Endodermal cell (in vitro differentiated cells): ENCODE results near the gene WDR35. TPM values are rescaled to one million over a fixed set of nuclear protein-coding genes. Genes with fewer than 3 reads are reported as not detected.

ENCODE experiments used
- DNase-seq: peaks from one replicate; pipeline ENCODE4 v3.0.0-alpha.2; 2017
- H3K27ac ChIP-seq: 2 replicates; pipeline ENCODE4 v1.5.1; 2013; ENCODE audit warnings: mild to moderate bottlenecking, low read depth, low read length, moderate library complexity
- H3K27me3 ChIP-seq: 2 replicates; pipeline ENCODE4 v1.6.1; 2013; ENCODE audit warnings: mild to moderate bottlenecking, low read length, moderate library complexity; ENCODE audit not compliant: insufficient read depth, control insufficient read depth, poor library complexity, severe bottlenecking
- H3K36me3 ChIP-seq: 2 replicates; pipeline ENCODE4 v1.7.0; 2013; ENCODE audit warnings: mild to moderate bottlenecking, low read length, moderate library complexity; ENCODE audit not compliant: control insufficient read depth, insufficient read depth
- H3K4me1 ChIP-seq: one replicate; pipeline ENCODE4 v1.7.0; 2013; ENCODE audit warnings: low read length; ENCODE audit not compliant: control insufficient read depth, insufficient read depth
- H3K4me3 ChIP-seq: 2 replicates; pipeline ENCODE4 v1.5.1; 2013; ENCODE audit warnings: mild to moderate bottlenecking, low read length, moderate library complexity
- H3K9ac ChIP-seq: 2 replicates; pipeline ENCODE4 v1.6.1; 2013; ENCODE audit warnings: mild to moderate bottlenecking, low read length, moderate library complexity; ENCODE audit not compliant: poor library complexity, severe bottlenecking; ENCODE audit errors: extremely low read depth
- H3K9me3 ChIP-seq: 2 replicates; pipeline ENCODE4 v1.6.1; 2013; ENCODE audit warnings: mild to moderate bottlenecking, low read length, moderate library complexity; ENCODE audit not compliant: control insufficient read depth
- H3K27ac Mint-ChIP-seq: 2 replicates; pipeline ENCODE4 v1.8.0; 2020; ENCODE audit warnings: mixed read lengths
- H3K27me3 Mint-ChIP-seq: 2 replicates; pipeline ENCODE4 v1.8.0; 2021; ENCODE audit warnings: mild to moderate bottlenecking, mixed read lengths; ENCODE audit not compliant: insufficient read depth
- H3K36me3 Mint-ChIP-seq: 2 replicates; pipeline ENCODE4 v1.8.0; 2020; ENCODE audit warnings: low read depth, mixed read lengths
- H3K4me1 Mint-ChIP-seq: 2 replicates; pipeline ENCODE4 v1.8.0; 2020; ENCODE audit warnings: mixed read lengths
- H3K4me3 Mint-ChIP-seq: 2 replicates; pipeline ENCODE4 v1.8.0; 2020; ENCODE audit warnings: mild to moderate bottlenecking, moderate library complexity, mixed read lengths
- H3K9me3 Mint-ChIP-seq: 2 replicates; pipeline ENCODE4 v1.8.0; 2020; ENCODE audit warnings: mild to moderate bottlenecking, mixed read lengths
- WGBS, 2 experiments: methylation state at CpG; one replicate each; pipeline versions ENCODE4 v1.1.5 to v1.1.7; 2013; ENCODE audit warnings: missing lambda C conversion rate in 2 of 2, mixed read lengths in 1 of 2; ENCODE audit not compliant: insufficient coverage in 1 of 2, insufficient read length in 1 of 2; 5-methylcytosine and 5-hydroxymethylcytosine counted together
- total RNA-seq, 2 donors: library from RNA; stranded (reverse); fragmentation: NEBNext Ultra II Directional in 1 of 2; extraction: Animal tissue kit (Norgen Biotek cat#: 25700) in 1 of 2; gene quantifications; 2 replicates in 1 of 2; 3 replicates in 1 of 2; pipeline ENCODE4 v1.2.1, GENCODE V29; 2021
- TF ChIP-seq, protein P1 (sequence below): fragments of 200-600 bp; sonication (generic); conservative IDR thresholded peaks from 2 replicates; pipeline ENCODE4 v1.5.0; 2021; ENCODE audit warnings: antibody characterized with exemption, mild to moderate bottlenecking

The WDR35 gene
- total RNA-seq, 2 donors from 2014 or later, result 11.3 to 13.5 TPM

DNA sequence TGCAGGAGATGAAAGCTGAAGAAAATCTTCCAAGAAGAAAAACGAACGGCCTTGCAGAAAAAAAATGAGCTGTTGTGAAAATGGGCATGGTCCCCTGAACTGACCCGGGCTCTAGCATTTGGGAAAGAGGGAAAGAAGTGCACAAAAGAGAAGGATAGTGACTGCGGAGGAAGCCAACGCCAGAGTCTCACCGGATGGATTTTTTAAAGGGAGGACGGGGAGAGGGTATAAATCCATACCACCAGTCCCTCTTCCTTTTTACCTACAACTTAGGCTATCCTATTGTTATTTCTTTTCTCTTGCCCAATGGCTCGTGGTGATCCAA lies 601 bp downstream of the WDR35 start:
- H3K27ac ChIP-seq, result peak overlapping the region; percentile 30
- H3K4me1 ChIP-seq, result no peaks in the 10 kb centered on the region
- DNase-seq, result no peak
- peaks cover 17% of the 10 kb centered on the region for H3K36me3 Mint-ChIP-seq
- peaks cover 23% of the 10 kb centered on the region for H3K4me1 Mint-ChIP-seq
- no peaks in the 10 kb centered on the region for H3K9me3 Mint-ChIP-seq
- peak overlapping the region; percentile 79 for H3K4me3 Mint-ChIP-seq
- H3K4me3 ChIP-seq, result peak overlapping the region; percentile 91
- no peaks in the 10 kb centered on the region for H3K36me3 ChIP-seq
- peak overlapping the region; percentile 31 for H3K9ac ChIP-seq
- no peaks in the 10 kb centered on the region for H3K27me3 ChIP-seq
- TF ChIP-seq, protein P1, sequence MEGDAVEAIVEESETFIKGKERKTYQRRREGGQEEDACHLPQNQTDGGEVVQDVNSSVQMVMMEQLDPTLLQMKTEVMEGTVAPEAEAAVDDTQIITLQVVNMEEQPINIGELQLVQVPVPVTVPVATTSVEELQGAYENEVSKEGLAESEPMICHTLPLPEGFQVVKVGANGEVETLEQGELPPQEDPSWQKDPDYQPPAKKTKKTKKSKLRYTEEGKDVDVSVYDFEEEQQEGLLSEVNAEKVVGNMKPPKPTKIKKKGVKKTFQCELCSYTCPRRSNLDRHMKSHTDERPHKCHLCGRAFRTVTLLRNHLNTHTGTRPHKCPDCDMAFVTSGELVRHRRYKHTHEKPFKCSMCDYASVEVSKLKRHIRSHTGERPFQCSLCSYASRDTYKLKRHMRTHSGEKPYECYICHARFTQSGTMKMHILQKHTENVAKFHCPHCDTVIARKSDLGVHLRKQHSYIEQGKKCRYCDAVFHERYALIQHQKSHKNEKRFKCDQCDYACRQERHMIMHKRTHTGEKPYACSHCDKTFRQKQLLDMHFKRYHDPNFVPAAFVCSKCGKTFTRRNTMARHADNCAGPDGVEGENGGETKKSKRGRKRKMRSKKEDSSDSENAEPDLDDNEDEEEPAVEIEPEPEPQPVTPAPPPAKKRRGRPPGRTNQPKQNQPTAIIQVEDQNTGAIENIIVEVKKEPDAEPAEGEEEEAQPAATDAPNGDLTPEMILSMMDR, result no peak
- H3K27me3 Mint-ChIP-seq, result no peaks in the 10 kb centered on the region
- peak overlapping the region; percentile 37 for H3K27ac Mint-ChIP-seq
- no peaks in the 10 kb centered on the region for H3K9me3 ChIP-seq
- WGBS, 2 experiments, result 0% methylated on average over 3 to 7 of the region's 8 CpGs

DNA sequence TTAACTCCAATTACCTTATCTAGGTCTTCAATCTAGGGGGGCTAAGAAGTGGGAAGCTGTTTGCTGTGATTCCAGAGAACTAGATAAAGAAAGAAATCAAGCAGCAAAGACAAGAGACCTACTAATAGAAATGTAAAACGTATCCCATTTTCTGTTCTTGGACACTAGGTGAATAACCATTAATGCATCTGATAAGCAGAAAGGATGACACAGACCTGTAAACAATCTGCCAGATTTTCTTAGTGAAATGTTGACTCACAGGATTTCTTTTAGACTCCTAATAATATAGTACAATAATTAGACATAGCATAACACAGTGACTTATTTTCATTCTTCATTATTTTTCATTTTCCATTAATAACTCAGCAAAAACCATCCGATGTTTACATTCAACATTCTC lies 1.3 kb downstream of the WDR35 start:
- Histone ChIP-seq H3K9ac (no peak overlapping the region), H3K36me3 (no peaks in the 10 kb centered on the region), H3K9me3 (no peaks in the 10 kb centered on the region), H3K4me3 (peak overlapping the region; percentile 91), H3K27ac (no peak overlapping the region), H3K4me1 (no peaks in the 10 kb centered on the region), H3K27me3 (no peaks in the 10 kb centered on the region)
- Mint-ChIP-seq H3K4me1 (peaks cover 23% of the 10 kb centered on the region), H3K36me3 (peaks cover 14% of the 10 kb centered on the region), H3K9me3 (no peaks in the 10 kb centered on the region), H3K27ac (no peak overlapping the region), H3K4me3 (peak overlapping the region; percentile 79), H3K27me3 (no peaks in the 10 kb centered on the region)
- no peak for DNase-seq
- 74 to 100% methylated on average over 1 to 2 of the region's 2 CpGs for WGBS, 2 experiments
- TF ChIP-seq, protein P1, result no peak

DNA sequence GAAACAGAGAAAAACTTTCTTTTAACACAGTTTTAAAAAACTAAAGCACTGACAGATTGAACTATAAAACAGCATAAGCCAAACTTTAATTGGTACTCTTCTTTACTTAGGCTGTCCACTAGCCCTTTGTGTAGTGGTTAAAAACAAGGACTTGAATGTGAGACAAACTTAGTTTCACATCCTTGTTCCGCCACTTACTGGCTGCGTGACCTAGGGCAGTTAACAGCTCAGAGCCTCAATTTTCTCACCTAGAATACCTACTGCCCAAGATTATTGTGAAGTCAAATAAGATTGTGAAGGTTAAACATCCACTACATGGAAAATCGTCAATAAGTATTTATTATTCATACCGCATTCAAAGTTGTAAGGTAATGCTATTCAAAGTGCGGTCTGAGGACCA lies 2.0 kb downstream of the WDR35 start:
- no peaks in the 10 kb centered on the region for H3K4me1 ChIP-seq
- Mint-ChIP-seq H3K4me1 (peaks cover 23% of the 10 kb centered on the region), H3K27me3 (no peaks in the 10 kb centered on the region), H3K4me3 (no peak overlapping the region), H3K9me3 (no peaks in the 10 kb centered on the region), H3K27ac (no peak overlapping the region), H3K36me3 (peaks cover 14% of the 10 kb centered on the region)
- H3K27ac ChIP-seq, result no peak overlapping the region
- 98 to 100% methylated on average over 2 to 5 of the region's 5 CpGs for WGBS, 2 experiments
- peak overlapping the region; percentile 91 for H3K4me3 ChIP-seq
- TF ChIP-seq, protein P1, result no peak
- H3K9me3 ChIP-seq, result no peaks in the 10 kb centered on the region
- no peaks in the 10 kb centered on the region for H3K36me3 ChIP-seq
- no peak overlapping the region for H3K9ac ChIP-seq
- no peaks in the 10 kb centered on the region for H3K27me3 ChIP-seq
- no peak for DNase-seq
